Measurements from ENCODE around the gene TEAD3. TPM values are rescaled to one million over a fixed set of nuclear protein-coding genes. Genes with fewer than 3 reads are reported as not detected.

Gene TEAD3
- polyA plus RNA-seq, 1 donor from 2014 or later, result 0.10 TPM

- Histone ChIP-seq H3K27me3 (ENCODE audit: insufficient read depth, low read depth, low read length) (no peaks in the 10 kb centered on the region), H3K9me2 (ENCODE audit: insufficient read depth, low read length) (no peaks in the 10 kb centered on the region), H4K20me1 (ENCODE audit: insufficient read depth) (no peaks in the 10 kb centered on the region), H3K27ac (ENCODE audit: low read length) (no peak overlapping the region), H3K79me2 (replicated peaks; ENCODE audit: insufficient read depth, low read length) (no peaks in the 10 kb centered on the region), H3K36me3 (ENCODE audit: insufficient read depth, low read length) (no peaks in the 10 kb centered on the region), H3K4me2 (ENCODE audit: low read length) (no peak overlapping the region), H2AFZ (ENCODE audit: low read depth, low read length) (no peak overlapping the region), H3K9me3 (ENCODE audit: low read length) (no peaks in the 10 kb centered on the region), H3F3A (ENCODE audit: insufficient read depth, low read length, poor library complexity, severe bottlenecking) (no peaks in the 10 kb centered on the region), H3K9ac (ENCODE audit: low read length) (no peak overlapping the region), H3K4me3 (ENCODE audit: low read length) (no peak overlapping the region)
- TF ChIP-seq MXI1 (conservative IDR thresholded peaks at IDR 0.05; ENCODE audit: poor library complexity, severe bottlenecking), result no peak
Measured at GRCh38 chr6:35477551-35478179, 19.2 kb downstream of the TEAD3 start.

GRCh38 chr6:35477028-35477427 lies 19.9 kb downstream of the TEAD3 start:
- no peaks in the 10 kb centered on the region for H4K20me1 ChIP-seq (ENCODE audit: insufficient read depth)
- no peaks in the 10 kb centered on the region for H3K79me2 ChIP-seq (replicated peaks; ENCODE audit: insufficient read depth, low read length)
- H3K27me3 ChIP-seq (ENCODE audit: insufficient read depth, low read depth, low read length), result no peaks in the 10 kb centered on the region
- no peak overlapping the region for H3K4me2 ChIP-seq (ENCODE audit: low read length)
- H3K27ac ChIP-seq (ENCODE audit: low read length), result no peak overlapping the region
- H3K9me3 ChIP-seq (ENCODE audit: low read length), result no peaks in the 10 kb centered on the region
- H3F3A ChIP-seq (ENCODE audit: insufficient read depth, low read length, poor library complexity, severe bottlenecking), result no peaks in the 10 kb centered on the region
- TF ChIP-seq POLR2AphosphoS5 (IDR thresholded peaks at IDR 0.05) (no peak), MXI1 (conservative IDR thresholded peaks at IDR 0.05; ENCODE audit: poor library complexity, severe bottlenecking) (no peak), TAF1 (IDR thresholded peaks at IDR 0.05; ENCODE audit: low read depth) (no peak), REST (IDR thresholded peaks at IDR 0.05; ENCODE audit: borderline replicate concordance) (no peak), EP300 (conservative IDR thresholded peaks at IDR 0.05; ENCODE audit: poor library complexity, severe bottlenecking) (no peak)
- H2AFZ ChIP-seq (ENCODE audit: low read depth, low read length), result no peak overlapping the region
- no peaks in the 10 kb centered on the region for H3K36me3 ChIP-seq (ENCODE audit: insufficient read depth, low read length)
- no peaks in the 10 kb centered on the region for H3K9me2 ChIP-seq (ENCODE audit: insufficient read depth, low read length)
- H3K9ac ChIP-seq (ENCODE audit: low read length), result no peak overlapping the region
- no peak overlapping the region for H3K4me3 ChIP-seq (ENCODE audit: low read length)

- no peaks in the 10 kb centered on the region for H3K9me3 ChIP-seq (ENCODE audit: low read length)
- TF ChIP-seq CTCF (IDR thresholded peaks at IDR 0.05; ENCODE audit: poor library complexity, severe bottlenecking), result no peak
- no peak for TF ChIP-seq SMC3 (conservative IDR thresholded peaks at IDR 0.05; ENCODE audit: poor library complexity)
- no peak for TF ChIP-seq TAF1 (IDR thresholded peaks at IDR 0.05; ENCODE audit: low read depth)
- no peak for TF ChIP-seq EP300 (conservative IDR thresholded peaks at IDR 0.05; ENCODE audit: poor library complexity, severe bottlenecking)
- no peak for TF ChIP-seq MXI1 (conservative IDR thresholded peaks at IDR 0.05; ENCODE audit: poor library complexity, severe bottlenecking)
- no peak for TF ChIP-seq RAD21 (conservative IDR thresholded peaks at IDR 0.05)
- TF ChIP-seq EZH2 (IDR thresholded peaks at IDR 0.05; ENCODE audit: borderline replicate concordance, insufficient read depth, low read length, poor library complexity, severe bottlenecking), result no peak
- TF ChIP-seq POLR2AphosphoS5 (IDR thresholded peaks at IDR 0.05), result no peak
- TF ChIP-seq REST (IDR thresholded peaks at IDR 0.05; ENCODE audit: borderline replicate concordance), result no peak
- no peak overlapping the region for H3K4me2 ChIP-seq (ENCODE audit: low read length)
- no peak overlapping the region for H2AFZ ChIP-seq (ENCODE audit: low read depth, low read length)
- H3K79me2 ChIP-seq (replicated peaks; ENCODE audit: insufficient read depth, low read length), result no peaks in the 10 kb centered on the region
- H3K9me2 ChIP-seq (ENCODE audit: insufficient read depth, low read length), result no peaks in the 10 kb centered on the region
- H3F3A ChIP-seq (ENCODE audit: insufficient read depth, low read length, poor library complexity, severe bottlenecking), result no peaks in the 10 kb centered on the region
- H3K9ac ChIP-seq (ENCODE audit: low read length), result no peak overlapping the region
- no peak overlapping the region for H3K27ac ChIP-seq (ENCODE audit: low read length)
- H3K27me3 ChIP-seq (ENCODE audit: insufficient read depth, low read depth, low read length), result no peaks in the 10 kb centered on the region
- H3K36me3 ChIP-seq (ENCODE audit: insufficient read depth, low read length), result no peaks in the 10 kb centered on the region
- H3K4me3 ChIP-seq (ENCODE audit: low read length), result no peak overlapping the region
- H4K20me1 ChIP-seq (ENCODE audit: insufficient read depth), result no peaks in the 10 kb centered on the region
Measured at GRCh38 chr6:35476004-35476403, 20.9 kb downstream of the TEAD3 start.

Measured in neural cell (in vitro differentiated cells).